AG09319 (cell line): ENCODE data around the gene NXNL2.

Experiments
- DNase-seq: peaks from one replicate; pipeline ENCODE4 v3.0.0-alpha.2; 2010; ENCODE audit warnings: low read depth; ENCODE audit errors: extremely low read depth
- CTCF ChIP-seq: IDR thresholded peaks from 2 replicates; pipeline ENCODE4 v1.5.1; 2011; ENCODE audit warnings: low read depth, mild to moderate bottlenecking, inconsistent platforms, low read length, moderate library complexity

NXNL2 gene

GRCh38 chr9:88534456-88535225 lies at the start of gene NXNL2:
NXNL2 (plus strand) TSS chr9:88535178; CDS start chr9:88535435, 257 bp downstream.
- TF ChIP-seq CTCF = no peak
- peak; percentile 81 for DNase-seq

- TF ChIP-seq CTCF = no peak
- DNase-seq = no peak
Measured at GRCh38 chr9:88488166-88488565, 46.8 kb upstream of the NXNL2 start.

- TF ChIP-seq CTCF = no peak
Measured at GRCh38 chr9:88494983-88495721, 39.8 kb upstream of the NXNL2 start.

GRCh38 chr9:88497224-88497623 lies 37.8 kb upstream of the NXNL2 start:
- DNase-seq = no peak
- no peak for TF ChIP-seq CTCF

More at GRCh38 chr9:88494983-88495721, 39.8 kb upstream of the NXNL2 start:
- no peak for DNase-seq

- TF ChIP-seq CTCF = no peak
- no peak for DNase-seq
Measured at GRCh38 chr9:88498880-88499279, 36.1 kb upstream of the NXNL2 start.

GRCh38 chr9:88501086-88501485 lies 33.9 kb upstream of the NXNL2 start:
- TF ChIP-seq CTCF = no peak
- no peak for DNase-seq

GRCh38 chr9:88502552-88503034 lies 32.4 kb upstream of the NXNL2 start:
- no peak for TF ChIP-seq CTCF

More at GRCh38 chr9:88502552-88503034, 32.4 kb upstream of the NXNL2 start:
- DNase-seq = no peak
